Measurements from ENCODE around the gene CAMKMT. TPM values are rescaled to one million over a fixed set of nuclear protein-coding genes. Genes with fewer than 3 reads are reported as not detected.

CAMKMT gene
- total and polyA plus RNA-seq, 9 of the 15 experiments (the other 6 are each of a cell fraction or from before 2014, with no cell fraction given), result 1.6 to 15.3 (median 7.4) TPM

- peak; percentile 6 for FAIRE-seq
- Histone ChIP-seq H3K79me2 (ENCODE audit: control insufficient read depth, insufficient read depth, low read length) (no peaks in the 10 kb centered on the region), H3K4me3 (no peak overlapping the region), H3K9me1 (ENCODE audit: control insufficient read depth, insufficient read depth, low read length) (no peaks in the 10 kb centered on the region), H3K4me1 (replicated peaks in 1 of 2; ENCODE audit: control insufficient read depth in 2 of 2, insufficient read depth in 2 of 2, low read length in 2 of 2) (peaks cover 0 to 5% of the 10 kb centered on the region in 2 experiments; a peak in 2 of 5 replicates), H2AFZ (ENCODE audit: low read depth, low read length) (no peak overlapping the region), H4K20me1 (replicated peaks; ENCODE audit: control insufficient read depth, insufficient read depth, low read length) (no peaks in the 10 kb centered on the region), H3K36me3 (ENCODE audit: control insufficient read depth, insufficient read depth, low read length) (no peaks in the 10 kb centered on the region), H3K27me3 (ENCODE audit: control insufficient read depth in 2 of 2, insufficient read depth in 2 of 2, low read length in 2 of 2) (no peaks in the 10 kb centered on the region), H3K4me2 (ENCODE audit: insufficient read depth, low read length) (no peak overlapping the region), H3K9ac (ENCODE audit: insufficient read depth in 1 of 2, low read depth in 2 of 2, low read length in 2 of 2) (no peak overlapping the region), H3K9me3 (replicated peaks; ENCODE audit: control insufficient read depth, insufficient read depth, low read depth, low read length) (no peaks in the 10 kb centered on the region), H3K27ac (ENCODE audit: extremely low read depth, low read depth, low read length) (no peak overlapping the region)
- 11% methylated on average over 8 of the region's 8 CpGs for WGBS (ENCODE audit: insufficient coverage, low coverage, missing lambda C conversion rate)
- ATAC-seq, result peak; percentile 97
- POLR2A ChIA-PET, result interaction anchor here (1.1 kb wide), 1 partner anchor 10 kb away, joined by 3 read pairs; no protein-coding TSS in a partner anchor
- BruUV-seq (replicated peaks), result no TSS peak
- intact Hi-C loops (cut with micrococcal nuclease) (no loop called here), in situ Hi-C loops (cut with MboI) (no loop called here)
- peak; percentile 7 to 51 (median 18) for DNase-seq (ENCODE audit: extremely low read depth in 1 of 4, low spot score in 3 of 4)
- CTCF ChIA-PET (ENCODE audit: low intra/inter-chr PET ratio), result no interaction called here
- no peak for TF ChIP-seq SAFB2 (IDR thresholded peaks at IDR 0.05; ENCODE audit: borderline replicate concordance, low read depth, low read length, severe bottlenecking)
- TF ChIP-seq NR4A1 (CRISPR knock-in tag; IDR thresholded peaks at IDR 0.05), result no peak
- no peak for TF ChIP-seq NR4A1 (tag; IDR thresholded peaks at IDR 0.05)
- no peak for TF ChIP-seq ZNF253 (CRISPR knock-in tag; conservative IDR thresholded peaks at IDR 0.05)
- TF ChIP-seq RBM25 (IDR thresholded peaks at IDR 0.05; ENCODE audit: low read depth, low read length, severe bottlenecking), result no peak
- no peak for TF ChIP-seq MLX (CRISPR knock-in tag; conservative IDR thresholded peaks at IDR 0.05)
- TF ChIP-seq KLF13 (tag; IDR thresholded peaks at IDR 0.05; ENCODE audit: borderline replicate concordance, low read depth), result no peak
- no peak for TF ChIP-seq ETS2 (tag; IDR thresholded peaks at IDR 0.05; ENCODE audit: borderline replicate concordance, poor library complexity, severe bottlenecking)
- no peak for TF ChIP-seq RB1 (IDR thresholded peaks at IDR 0.05; ENCODE audit: low read depth)
- TF ChIP-seq CTCF (IDR thresholded peaks at IDR 0.05 in 2 of 3, conservative IDR thresholded peaks at IDR 0.05 in 1 of 3; ENCODE audit: insufficient read depth in 2 of 3, low read depth in 1 of 3, low read length in 3 of 3), result peak in 1 of 3 experiments; percentile 29; a peak in 1 of 6 replicates
- no peak for TF ChIP-seq ZNF778 (CRISPR knock-in tag; IDR thresholded peaks at IDR 0.05)
- no peak for TF ChIP-seq IFI16 (CRISPR knock-in tag; IDR thresholded peaks at IDR 0.05)
- no peak for TF ChIP-seq KLF16 (IDR thresholded peaks at IDR 0.05)
- no peak for TF ChIP-seq ZNF77 (CRISPR knock-in tag; IDR thresholded peaks at IDR 0.05)
- TF ChIP-seq, protein P1, sequence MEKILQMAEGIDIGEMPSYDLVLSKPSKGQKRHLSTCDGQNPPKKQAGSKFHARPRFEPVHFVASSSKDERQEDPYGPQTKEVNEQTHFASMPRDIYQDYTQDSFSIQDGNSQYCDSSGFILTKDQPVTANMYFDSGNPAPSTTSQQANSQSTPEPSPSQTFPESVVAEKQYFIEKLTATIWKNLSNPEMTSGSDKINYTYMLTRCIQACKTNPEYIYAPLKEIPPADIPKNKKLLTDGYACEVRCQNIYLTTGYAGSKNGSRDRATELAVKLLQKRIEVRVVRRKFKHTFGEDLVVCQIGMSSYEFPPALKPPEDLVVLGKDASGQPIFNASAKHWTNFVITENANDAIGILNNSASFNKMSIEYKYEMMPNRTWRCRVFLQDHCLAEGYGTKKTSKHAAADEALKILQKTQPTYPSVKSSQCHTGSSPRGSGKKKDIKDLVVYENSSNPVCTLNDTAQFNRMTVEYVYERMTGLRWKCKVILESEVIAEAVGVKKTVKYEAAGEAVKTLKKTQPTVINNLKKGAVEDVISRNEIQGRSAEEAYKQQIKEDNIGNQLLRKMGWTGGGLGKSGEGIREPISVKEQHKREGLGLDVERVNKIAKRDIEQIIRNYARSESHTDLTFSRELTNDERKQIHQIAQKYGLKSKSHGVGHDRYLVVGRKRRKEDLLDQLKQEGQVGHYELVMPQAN (IDR thresholded peaks at IDR 0.05; ENCODE audit: borderline replicate concordance), result no peak
Measured at GRCh38 chr2:44751754-44752479, 390.2 kb downstream of the CAMKMT start.
